ENCODE results near the gene CCNF.
A peak's percentile ranks its signal among the peaks of the same experiment; 100 is the strongest.

The CCNF gene

GRCh38 chr16:2468725-2469398, 39.6 kb downstream of the CCNF start:
- H3K4me3 ChIP-seq (ENCODE audit: low read length): peak overlapping the region; percentile 71
- no peaks in the 10 kb centered on the region for H3K9me3 ChIP-seq (ENCODE audit: control insufficient read depth, low read length)
- no peak overlapping the region for H3K9ac ChIP-seq (ENCODE audit: low read length)
- no peaks in the 10 kb centered on the region for H3K27me3 ChIP-seq (replicated peaks; ENCODE audit: control insufficient read depth, insufficient read depth, low read length)
- no peaks in the 10 kb centered on the region for H3K36me3 ChIP-seq (ENCODE audit: control insufficient read depth, insufficient read depth, low read length, severe bottlenecking)
- H3K4me1 ChIP-seq (ENCODE audit: control insufficient read depth, insufficient read depth, low read length): peaks cover 13% of the 10 kb centered on the region
- no peak for DNase-seq (ENCODE audit: low read depth)

DNA sequence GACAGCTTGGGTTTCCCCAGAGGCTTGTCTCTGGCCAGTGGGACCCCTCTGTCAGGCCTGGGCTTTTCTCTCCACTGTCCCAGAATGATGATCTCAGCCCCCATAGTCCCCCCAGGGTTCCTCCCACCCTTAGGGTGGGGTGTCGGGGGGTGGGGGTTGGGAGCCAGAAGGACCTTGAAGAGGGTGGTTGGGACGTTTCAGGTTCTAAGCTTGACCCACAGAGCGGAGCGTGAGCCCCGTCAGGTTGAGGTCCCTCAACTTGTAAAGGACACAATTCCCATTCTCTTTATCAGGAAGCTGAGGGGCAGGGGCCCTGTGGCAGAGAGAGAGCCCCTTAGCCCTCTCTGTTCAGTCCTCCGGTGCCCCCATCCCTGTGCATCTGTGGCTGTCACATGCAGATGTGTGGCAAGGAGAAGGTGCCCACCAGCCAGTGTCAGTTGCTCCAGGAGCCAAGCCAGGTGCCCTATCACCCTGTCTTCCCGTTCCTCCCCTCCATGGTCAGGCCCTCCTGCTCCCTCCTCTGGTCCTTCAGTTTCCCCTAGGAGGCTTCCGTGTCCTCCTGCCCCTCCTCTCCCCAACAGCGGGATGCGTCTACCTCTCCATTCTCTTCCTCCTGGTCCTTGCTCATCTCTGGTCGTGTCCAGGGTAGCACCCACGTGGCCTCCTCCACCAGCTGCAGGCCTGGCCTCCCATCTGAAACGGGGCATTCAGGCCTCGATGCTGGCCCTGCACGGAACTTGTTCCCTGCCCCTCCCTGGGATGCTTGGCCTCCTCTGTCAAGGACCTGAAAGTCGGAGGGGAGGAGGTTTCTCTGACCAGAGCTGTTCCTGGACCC, 40.4 kb downstream of the CCNF start:
- Histone ChIP-seq H3K9ac (ENCODE audit: low read length) (no peak overlapping the region), H3K36me3 (ENCODE audit: control insufficient read depth, insufficient read depth, low read length, severe bottlenecking) (no peaks in the 10 kb centered on the region), H3K9me3 (ENCODE audit: control insufficient read depth, low read length) (no peaks in the 10 kb centered on the region), H3K4me1 (ENCODE audit: control insufficient read depth, insufficient read depth, low read length) (peaks cover 11% of the 10 kb centered on the region), H3K4me3 (ENCODE audit: low read length) (no peak overlapping the region), H3K27me3 (replicated peaks; ENCODE audit: control insufficient read depth, insufficient read depth, low read length) (no peaks in the 10 kb centered on the region)
- no peak for DNase-seq (ENCODE audit: low read depth)

DNA sequence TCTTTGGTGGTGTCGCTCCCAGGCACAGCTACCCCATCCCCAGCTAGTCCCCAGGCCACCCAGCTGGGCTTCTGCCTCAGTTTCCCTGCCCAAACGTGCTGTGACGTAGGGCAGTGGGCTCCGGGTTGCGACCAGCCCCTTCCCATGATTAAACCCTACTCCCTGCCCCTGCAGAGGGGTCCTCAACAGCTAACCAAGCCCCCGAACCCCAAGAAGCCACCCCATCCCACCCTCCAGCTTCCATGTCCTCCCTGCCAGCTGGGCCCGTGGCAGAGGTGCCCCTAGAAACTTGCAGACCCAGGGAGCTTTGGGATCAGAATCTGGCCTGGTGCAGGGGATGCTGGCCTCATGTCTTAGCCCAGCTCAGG, 41.0 kb downstream of the CCNF start:
- no peaks in the 10 kb centered on the region for H3K27me3 ChIP-seq (replicated peaks; ENCODE audit: control insufficient read depth, insufficient read depth, low read length)
- DNase-seq (ENCODE audit: low read depth): no peak
- peaks cover 11% of the 10 kb centered on the region for H3K4me1 ChIP-seq (ENCODE audit: control insufficient read depth, insufficient read depth, low read length)
- no peak overlapping the region for H3K4me3 ChIP-seq (ENCODE audit: low read length)
- H3K9me3 ChIP-seq (ENCODE audit: control insufficient read depth, low read length): no peaks in the 10 kb centered on the region
- no peaks in the 10 kb centered on the region for H3K36me3 ChIP-seq (ENCODE audit: control insufficient read depth, insufficient read depth, low read length, severe bottlenecking)
- H3K9ac ChIP-seq (ENCODE audit: low read length): no peak overlapping the region

GRCh38 chr16:2470603-2471015, 41.4 kb downstream of the CCNF start:
- Histone ChIP-seq H3K4me3 (ENCODE audit: low read length) (no peak overlapping the region), H3K27me3 (replicated peaks; ENCODE audit: control insufficient read depth, insufficient read depth, low read length) (no peaks in the 10 kb centered on the region), H3K4me1 (ENCODE audit: control insufficient read depth, insufficient read depth, low read length) (peaks cover 11% of the 10 kb centered on the region), H3K36me3 (ENCODE audit: control insufficient read depth, insufficient read depth, low read length, severe bottlenecking) (no peaks in the 10 kb centered on the region), H3K9ac (ENCODE audit: low read length) (no peak overlapping the region), H3K9me3 (ENCODE audit: control insufficient read depth, low read length) (no peaks in the 10 kb centered on the region)
- DNase-seq (ENCODE audit: low read depth): no peak

DNA sequence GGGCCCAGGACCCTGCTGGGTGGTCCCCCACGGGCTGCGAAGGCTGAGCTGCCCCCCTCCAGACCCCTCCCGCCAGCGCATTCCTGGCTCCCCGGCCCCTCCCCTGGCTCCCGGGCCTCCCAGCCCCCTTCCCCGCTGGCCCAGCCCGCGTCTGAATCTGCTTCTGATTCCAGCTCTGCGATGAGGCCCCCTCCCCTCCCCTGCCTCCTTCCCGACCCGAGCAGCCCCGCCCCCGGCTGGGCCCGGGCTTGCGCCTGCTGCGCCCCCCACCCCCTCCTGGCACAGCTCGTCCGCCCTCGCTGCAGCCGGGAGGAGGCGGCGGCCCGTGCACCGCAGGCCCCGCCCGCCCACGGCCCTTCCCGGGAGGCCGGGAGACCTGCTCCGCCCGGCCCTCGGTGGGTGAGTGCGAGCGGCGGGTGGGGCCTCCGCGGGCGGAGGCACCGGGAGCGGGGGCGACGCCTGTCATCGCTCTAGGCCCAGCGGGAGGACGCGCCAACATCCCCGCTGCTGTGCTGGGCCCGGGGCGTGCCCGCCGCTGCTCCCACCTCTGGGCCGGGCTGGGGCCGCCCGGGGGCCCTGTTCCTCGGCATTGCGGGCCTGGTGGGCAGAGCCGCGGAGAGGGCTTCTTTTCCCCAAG, 41.9 kb downstream of the CCNF start, which contains the start of gene NTN3:
Gene NTN3, plus strand, starts transcription at position 282 of the 637 bp plus-strand sequence. CDS start 405 bp downstream, outside the sequence.
- Histone ChIP-seq H3K4me3 (ENCODE audit: low read length) (no peak within 1 kb of the TSS), H3K9me3 (ENCODE audit: control insufficient read depth, low read length) (no peaks in the 10 kb centered on the region), H3K27me3 (replicated peaks; ENCODE audit: control insufficient read depth, insufficient read depth, low read length) (no peaks in the 10 kb centered on the region), H3K36me3 (ENCODE audit: control insufficient read depth, insufficient read depth, low read length, severe bottlenecking) (no peaks in the 10 kb centered on the region), H3K4me1 (ENCODE audit: control insufficient read depth, insufficient read depth, low read length) (peaks cover 17% of the 10 kb centered on the region), H3K9ac (ENCODE audit: low read length) (no peak within 1 kb of the TSS)
- DNase-seq (ENCODE audit: low read depth): peak; percentile 58

GRCh38 chr16:2471653-2472487, 42.6 kb downstream of the CCNF start:
- no peak overlapping the region for H3K9ac ChIP-seq (ENCODE audit: low read length)
- no peaks in the 10 kb centered on the region for H3K36me3 ChIP-seq (ENCODE audit: control insufficient read depth, insufficient read depth, low read length, severe bottlenecking)
- H3K27me3 ChIP-seq (replicated peaks; ENCODE audit: control insufficient read depth, insufficient read depth, low read length): no peaks in the 10 kb centered on the region
- H3K9me3 ChIP-seq (ENCODE audit: control insufficient read depth, low read length): no peaks in the 10 kb centered on the region
- DNase-seq (ENCODE audit: low read depth): no peak
- no peak overlapping the region for H3K4me3 ChIP-seq (ENCODE audit: low read length)
- peaks cover 18% of the 10 kb centered on the region for H3K4me1 ChIP-seq (ENCODE audit: control insufficient read depth, insufficient read depth, low read length)

DNA sequence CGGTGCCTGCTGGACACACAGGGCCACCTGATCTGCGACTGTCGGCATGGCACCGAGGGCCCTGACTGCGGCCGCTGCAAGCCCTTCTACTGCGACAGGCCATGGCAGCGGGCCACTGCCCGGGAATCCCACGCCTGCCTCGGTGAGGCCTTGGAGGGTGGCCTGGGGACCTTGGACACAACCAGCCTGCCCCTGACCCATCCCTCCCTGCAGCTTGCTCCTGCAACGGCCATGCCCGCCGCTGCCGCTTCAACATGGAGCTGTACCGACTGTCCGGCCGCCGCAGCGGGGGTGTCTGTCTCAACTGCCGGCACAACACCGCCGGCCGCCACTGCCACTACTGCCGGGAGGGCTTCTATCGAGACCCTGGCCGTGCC, 43.2 kb downstream of the CCNF start:
- Histone ChIP-seq H3K27me3 (replicated peaks; ENCODE audit: control insufficient read depth, insufficient read depth, low read length) (no peaks in the 10 kb centered on the region), H3K36me3 (ENCODE audit: control insufficient read depth, insufficient read depth, low read length, severe bottlenecking) (no peaks in the 10 kb centered on the region), H3K4me1 (ENCODE audit: control insufficient read depth, insufficient read depth, low read length) (peaks cover 18% of the 10 kb centered on the region), H3K4me3 (ENCODE audit: low read length) (no peak overlapping the region), H3K9me3 (ENCODE audit: control insufficient read depth, low read length) (no peaks in the 10 kb centered on the region), H3K9ac (ENCODE audit: low read length) (no peak overlapping the region)
- DNase-seq (ENCODE audit: low read depth): no peak

DNA sequence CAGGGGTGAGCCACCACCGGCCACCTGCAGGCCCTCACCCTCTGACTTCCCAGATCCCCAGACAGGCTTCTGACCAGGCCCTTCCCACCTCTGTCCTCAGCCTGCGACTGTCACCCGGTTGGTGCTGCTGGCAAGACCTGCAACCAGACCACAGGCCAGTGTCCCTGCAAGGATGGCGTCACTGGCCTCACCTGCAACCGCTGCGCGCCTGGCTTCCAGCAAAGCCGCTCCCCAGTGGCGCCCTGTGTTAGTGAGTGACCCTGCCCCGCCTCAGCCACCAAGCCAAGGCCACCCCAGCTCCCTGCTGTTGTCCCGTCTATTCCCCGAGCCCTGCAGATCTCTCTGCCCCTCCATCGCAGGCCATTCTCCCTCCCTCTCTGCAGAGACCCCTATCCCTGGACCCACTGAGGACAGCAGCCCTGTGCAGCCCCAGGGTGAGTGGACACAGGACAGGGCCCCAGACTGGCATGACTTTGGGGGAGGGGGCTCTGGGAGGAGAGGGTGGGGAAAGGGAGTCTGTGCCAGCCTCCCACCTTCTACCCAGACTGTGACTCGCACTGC, 43.7 kb downstream of the CCNF start:
- Histone ChIP-seq H3K36me3 (ENCODE audit: control insufficient read depth, insufficient read depth, low read length, severe bottlenecking) (no peaks in the 10 kb centered on the region), H3K9ac (ENCODE audit: low read length) (no peak overlapping the region), H3K4me3 (ENCODE audit: low read length) (no peak overlapping the region), H3K4me1 (ENCODE audit: control insufficient read depth, insufficient read depth, low read length) (peaks cover 18% of the 10 kb centered on the region), H3K9me3 (ENCODE audit: control insufficient read depth, low read length) (no peaks in the 10 kb centered on the region), H3K27me3 (replicated peaks; ENCODE audit: control insufficient read depth, insufficient read depth, low read length) (no peaks in the 10 kb centered on the region)
- DNase-seq (ENCODE audit: low read depth): no peak

DNA sequence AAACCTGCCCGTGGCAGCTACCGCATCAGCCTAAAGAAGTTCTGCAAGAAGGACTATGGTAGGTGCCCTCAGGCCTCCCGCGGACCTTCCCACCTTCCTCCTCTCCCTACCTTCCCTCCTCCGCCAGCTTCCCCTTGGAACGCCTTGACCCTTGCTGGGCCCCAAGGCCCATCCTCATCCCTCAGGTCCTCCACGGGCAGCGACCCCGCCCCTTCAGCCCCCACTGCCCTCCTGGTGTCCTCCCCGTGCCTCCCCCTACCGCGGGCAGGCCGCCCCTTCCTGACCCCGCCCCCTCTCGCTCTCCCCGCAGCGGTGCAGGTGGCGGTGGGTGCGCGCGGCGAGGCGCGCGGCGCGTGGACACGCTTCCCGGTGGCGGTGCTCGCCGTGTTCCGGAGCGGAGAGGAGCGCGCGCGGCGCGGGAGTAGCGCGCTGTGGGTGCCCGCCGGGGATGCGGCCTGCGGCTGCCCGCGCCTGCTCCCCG, 44.2 kb downstream of the CCNF start:
- no peaks in the 10 kb centered on the region for H3K9me3 ChIP-seq (ENCODE audit: control insufficient read depth, low read length)
- no peak overlapping the region for H3K9ac ChIP-seq (ENCODE audit: low read length)
- no peaks in the 10 kb centered on the region for H3K27me3 ChIP-seq (replicated peaks; ENCODE audit: control insufficient read depth, insufficient read depth, low read length)
- no peaks in the 10 kb centered on the region for H3K36me3 ChIP-seq (ENCODE audit: control insufficient read depth, insufficient read depth, low read length, severe bottlenecking)
- no peak overlapping the region for H3K4me3 ChIP-seq (ENCODE audit: low read length)
- peaks cover 14% of the 10 kb centered on the region for H3K4me1 ChIP-seq (ENCODE audit: control insufficient read depth, insufficient read depth, low read length)
- DNase-seq (ENCODE audit: low read depth): no peak

- Histone ChIP-seq H3K27me3 (replicated peaks; ENCODE audit: control insufficient read depth, insufficient read depth, low read length) (no peaks in the 10 kb centered on the region), H3K9me3 (ENCODE audit: control insufficient read depth, low read length) (no peaks in the 10 kb centered on the region), H3K4me3 (ENCODE audit: low read length) (peak overlapping the region; percentile 86), H3K9ac (ENCODE audit: low read length) (peak overlapping the region; percentile 91), H3K4me1 (ENCODE audit: control insufficient read depth, insufficient read depth, low read length) (peaks cover 7% of the 10 kb centered on the region), H3K36me3 (ENCODE audit: control insufficient read depth, insufficient read depth, low read length, severe bottlenecking) (no peaks in the 10 kb centered on the region)
- DNase-seq (ENCODE audit: low read depth): peak; percentile 83
These were observed 45.0 kb downstream of the CCNF start for GRCh38 chr16:2473999-2474876.

Data from adipocyte (in vitro differentiated cells).